C4-2B (cell line): ENCODE data around the gene NDFIP1.

ENCODE experiments used
- CTCF ChIP-seq: fragments of 450-650 bp; conservative IDR thresholded peaks from 2 replicates; pipeline ENCODE4 v1.5.1; 2017; ENCODE audit warnings: mild to moderate bottlenecking
- ZFX ChIP-seq: fragments of 450-650 bp; IDR thresholded peaks from 2 replicates; pipeline ENCODE4 v1.6.1; 2017

DNA sequence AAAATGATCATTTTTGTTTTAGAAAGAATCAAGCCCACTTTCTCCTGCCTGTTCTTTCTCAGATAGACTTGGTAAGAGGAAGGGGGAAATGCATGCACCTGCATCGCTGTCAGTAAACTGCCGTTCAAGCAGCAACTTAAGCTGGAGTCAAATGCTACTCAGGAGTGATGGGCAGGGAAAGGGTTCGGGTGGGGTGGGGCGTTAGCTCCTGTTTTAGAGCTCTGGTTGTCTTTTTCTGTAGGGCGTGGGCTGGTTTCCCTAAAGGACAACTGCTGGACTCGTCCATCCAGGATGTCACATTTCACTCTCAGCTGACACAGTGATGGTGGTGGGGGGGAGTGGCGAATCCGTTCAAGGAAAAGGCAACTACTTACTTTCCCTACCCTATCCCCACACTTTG, 75.0 kb downstream of the NDFIP1 start:
- TF ChIP-seq CTCF (no peak), ZFX (no peak)
